Fibroblast of the conjunctiva (primary cell): ENCODE results near the gene COPG2.
"Not testable (repeated sequence)": the region's sequence is repeated elsewhere in the genome, so short reads cannot be mapped to it uniquely, and the experiment has no call there.

Experiments
- DNase-seq: peaks from one replicate; pipeline ENCODE4 v3.0.0-alpha.2; 2010; ENCODE audit warnings: low read depth

COPG2 gene

DNA sequence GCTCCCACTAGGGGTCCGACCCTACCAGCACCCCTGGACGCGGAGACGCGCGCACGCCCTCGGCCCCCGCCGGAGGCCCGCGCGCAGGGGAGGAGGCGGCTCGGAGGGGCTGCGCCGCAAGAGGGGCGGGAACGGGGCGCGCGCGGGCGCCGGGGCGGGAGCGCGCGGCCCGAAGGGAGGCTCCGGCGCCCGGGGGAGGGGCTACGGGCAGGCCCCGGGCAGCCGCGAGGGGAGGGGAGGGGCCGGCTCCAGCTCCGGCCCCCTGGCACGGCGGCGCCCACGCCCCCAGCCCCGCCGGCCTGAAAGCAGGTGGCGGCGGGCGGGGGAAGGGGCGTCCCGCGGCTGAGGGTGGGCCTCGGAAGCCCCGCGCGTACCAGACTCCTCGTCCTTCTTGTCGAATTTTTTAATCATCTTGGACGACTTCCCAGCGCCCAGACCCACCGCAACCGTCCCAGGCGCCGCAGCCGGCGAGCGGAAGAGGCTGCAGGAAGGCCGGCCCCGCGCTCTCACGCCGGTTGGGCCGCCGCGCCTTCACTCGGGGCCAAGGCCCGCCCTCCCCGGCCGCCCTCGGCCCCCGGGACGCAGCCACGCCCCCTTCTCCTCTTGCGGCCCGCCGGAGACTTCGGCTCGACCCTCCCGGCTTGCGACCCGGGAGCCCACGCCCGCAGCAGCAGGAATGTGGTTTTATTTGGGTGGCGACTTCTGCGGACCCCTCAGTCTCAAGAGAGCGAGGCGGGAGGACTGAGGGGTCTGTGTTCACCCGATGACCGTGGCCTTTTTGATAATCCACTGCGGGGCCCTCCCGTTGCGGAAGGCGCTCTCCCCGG is at the start of gene COPG2:
Gene COPG2 (minus strand): TSS at position 491 of the 827 bp plus-strand sequence. CDS start 80 bp downstream, at position 411.
- peak; percentile 55 for DNase-seq

GRCh38 chr7:130712416-130712815 is 43.9 kb upstream of the COPG2 start:
- DNase-seq, result no peak

DNA sequence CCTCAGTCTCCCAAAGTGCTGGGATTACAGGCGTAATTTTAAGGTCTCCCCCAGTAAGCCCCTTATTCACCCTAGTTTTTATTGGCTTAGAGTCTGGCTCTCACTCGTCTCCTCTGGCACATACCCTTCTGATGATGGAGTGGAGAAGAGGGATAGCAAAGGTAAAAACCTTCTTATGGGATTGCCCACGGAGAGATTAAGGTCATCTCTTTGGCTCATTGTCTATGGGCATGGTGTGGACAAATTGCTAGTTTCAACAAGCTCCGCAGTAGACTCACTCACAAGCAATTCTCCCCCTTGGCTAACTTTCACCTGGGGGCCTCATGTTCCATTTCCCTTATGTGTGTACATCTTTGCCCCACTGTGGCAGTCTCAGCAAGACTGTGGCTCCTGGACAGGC is 40.2 kb upstream of the COPG2 start:
- DNase-seq, result no peak

- no peak for DNase-seq
Observed at GRCh38 chr7:130708001-130708400, 39.5 kb upstream of the COPG2 start.

DNA sequence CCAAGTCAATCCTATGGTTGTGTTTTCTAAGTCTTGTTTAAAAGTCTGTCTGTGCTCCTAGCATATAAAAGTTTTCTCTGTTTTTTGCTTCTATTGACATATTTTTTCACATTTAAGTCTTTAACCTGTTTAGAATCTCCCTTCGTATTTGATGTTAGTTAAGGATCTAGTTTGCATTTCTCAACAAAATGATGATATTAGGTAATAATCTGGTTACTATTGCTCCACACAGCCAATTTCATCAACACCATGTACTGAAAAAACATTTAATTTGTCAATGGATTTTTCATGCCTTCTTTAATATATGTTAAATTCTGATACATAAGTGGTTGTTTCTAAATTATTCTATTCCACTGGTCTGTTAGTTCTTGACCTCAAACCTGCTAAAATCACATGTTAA is 35.3 kb upstream of the COPG2 start:
- DNase-seq, result no peak

- no peak for DNase-seq
Observed at GRCh38 chr7:130701650-130702049, 33.1 kb upstream of the COPG2 start.

DNA sequence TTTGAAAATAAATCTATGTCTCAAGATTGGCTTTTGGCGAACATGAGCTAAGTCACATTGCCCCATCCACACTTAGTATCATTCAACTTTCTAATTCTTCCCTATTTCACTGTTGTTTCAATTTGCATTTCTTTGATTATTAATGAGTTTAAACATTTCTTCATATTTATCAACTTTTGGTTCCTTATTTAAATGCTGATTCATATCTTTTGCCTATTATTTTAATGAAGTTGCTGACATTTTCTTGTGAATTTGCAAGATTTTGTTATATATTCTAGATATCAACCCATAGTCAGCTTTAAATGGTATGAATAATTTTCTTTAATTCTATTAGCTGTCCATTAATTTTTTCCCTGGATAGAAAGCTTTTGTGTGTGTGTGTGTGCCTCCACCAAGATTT is 32.2 kb upstream of the COPG2 start:
- DNase-seq, result no peak

- DNase-seq, result no peak
Observed at GRCh38 chr7:130699686-130700085, 31.1 kb upstream of the COPG2 start.

GRCh38 chr7:130697820-130698219 is 29.3 kb upstream of the COPG2 start:
- no peak for DNase-seq

- DNase-seq, result peak; percentile 28
Observed at GRCh38 chr7:130695840-130696239, 27.3 kb upstream of the COPG2 start.

GRCh38 chr7:130692396-130692795 is 23.8 kb upstream of the COPG2 start:
- not testable (repeated sequence) for DNase-seq

DNA sequence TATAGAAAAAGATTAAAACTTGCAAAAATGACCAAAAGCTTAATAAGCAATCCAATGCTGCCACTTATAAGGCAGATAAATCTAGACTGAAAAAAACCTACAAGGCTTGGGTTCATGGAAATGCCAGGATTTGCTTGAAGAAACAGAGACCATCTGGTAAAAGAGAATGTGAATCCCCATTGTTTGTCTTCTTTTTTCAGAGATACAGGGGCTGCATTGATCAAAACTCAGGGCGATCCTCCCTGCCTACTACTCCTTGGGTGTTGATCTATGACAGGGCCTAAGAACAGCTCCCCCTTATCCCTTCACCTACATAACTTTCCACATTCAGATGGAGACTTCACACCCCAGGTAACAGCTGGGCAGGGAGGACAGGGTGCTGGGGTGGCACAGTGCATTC is 21.1 kb upstream of the COPG2 start:
- no peak for DNase-seq

GRCh38 chr7:130683026-130683425 is 14.5 kb upstream of the COPG2 start:
- no peak for DNase-seq

DNA sequence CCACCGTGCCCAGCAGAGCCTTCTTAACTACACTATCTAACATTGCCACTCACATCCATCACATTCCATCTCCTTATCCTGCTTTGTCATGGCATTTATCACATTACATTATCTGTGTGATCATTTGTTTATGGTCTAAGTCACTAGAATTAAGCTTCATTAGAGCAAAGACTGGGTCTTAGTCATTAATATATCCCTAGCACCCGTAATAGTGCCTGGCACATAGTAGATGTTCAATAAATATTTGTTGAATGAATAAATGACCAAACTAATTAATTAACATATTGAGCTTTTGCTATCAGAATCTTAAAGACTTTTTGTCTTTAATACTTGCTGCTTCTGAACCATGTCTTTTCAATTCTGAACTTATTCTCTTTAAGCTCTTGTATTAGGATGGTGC is 5.9 kb upstream of the COPG2 start:
- no peak for DNase-seq

GRCh38 chr7:130673066-130673465 is 4.5 kb upstream of the COPG2 start:
- no peak for DNase-seq

DNA sequence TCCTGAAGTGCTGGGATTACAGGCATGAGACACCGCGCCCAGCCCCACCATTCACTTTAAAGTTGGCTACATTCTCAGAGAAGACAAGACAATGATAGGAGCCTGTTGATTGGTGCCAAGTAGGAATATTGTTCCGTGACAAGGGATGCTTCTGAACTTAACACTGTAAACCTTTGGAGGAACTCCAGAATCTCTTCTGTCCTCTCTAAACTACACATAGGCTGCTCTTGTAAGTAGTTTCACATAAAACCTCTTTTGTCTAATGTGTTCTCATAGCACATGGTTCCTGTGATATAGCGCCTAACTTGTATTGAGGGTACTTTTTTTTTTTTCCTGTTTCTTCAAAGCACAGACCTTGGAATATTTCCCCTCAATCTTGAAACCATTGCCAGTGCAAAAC is 3.6 kb upstream of the COPG2 start:
- DNase-seq, result no peak

DNA sequence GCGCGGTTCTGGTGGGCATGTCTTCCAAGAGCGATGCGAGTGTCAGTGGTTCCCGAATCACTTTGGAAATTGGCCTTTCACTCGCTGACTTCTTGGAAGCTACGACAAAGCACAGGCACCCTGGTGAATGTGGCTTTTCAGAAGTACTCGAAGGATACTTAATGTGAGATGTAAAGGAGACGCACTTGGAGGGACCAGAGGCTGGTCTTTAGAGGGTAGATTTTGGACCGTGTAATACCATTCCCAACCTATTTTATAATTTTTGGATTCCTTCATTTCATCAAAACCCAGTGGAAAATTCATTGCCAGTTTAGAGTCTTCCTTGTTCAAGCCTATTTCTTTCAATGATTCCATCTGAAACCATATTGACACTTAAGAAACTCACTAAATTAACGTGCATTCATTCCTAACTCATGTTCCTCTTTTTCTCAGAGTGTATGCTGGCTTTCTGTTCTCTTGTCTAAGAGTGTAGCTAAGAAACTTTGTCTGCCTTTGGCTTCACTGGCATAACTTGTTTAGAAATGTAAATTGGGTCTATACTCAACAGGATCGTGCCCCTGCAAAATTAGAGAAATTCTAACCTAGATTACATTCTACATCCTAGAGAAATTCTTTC is 645 bp upstream of the COPG2 start:
- DNase-seq, result no peak

DNA sequence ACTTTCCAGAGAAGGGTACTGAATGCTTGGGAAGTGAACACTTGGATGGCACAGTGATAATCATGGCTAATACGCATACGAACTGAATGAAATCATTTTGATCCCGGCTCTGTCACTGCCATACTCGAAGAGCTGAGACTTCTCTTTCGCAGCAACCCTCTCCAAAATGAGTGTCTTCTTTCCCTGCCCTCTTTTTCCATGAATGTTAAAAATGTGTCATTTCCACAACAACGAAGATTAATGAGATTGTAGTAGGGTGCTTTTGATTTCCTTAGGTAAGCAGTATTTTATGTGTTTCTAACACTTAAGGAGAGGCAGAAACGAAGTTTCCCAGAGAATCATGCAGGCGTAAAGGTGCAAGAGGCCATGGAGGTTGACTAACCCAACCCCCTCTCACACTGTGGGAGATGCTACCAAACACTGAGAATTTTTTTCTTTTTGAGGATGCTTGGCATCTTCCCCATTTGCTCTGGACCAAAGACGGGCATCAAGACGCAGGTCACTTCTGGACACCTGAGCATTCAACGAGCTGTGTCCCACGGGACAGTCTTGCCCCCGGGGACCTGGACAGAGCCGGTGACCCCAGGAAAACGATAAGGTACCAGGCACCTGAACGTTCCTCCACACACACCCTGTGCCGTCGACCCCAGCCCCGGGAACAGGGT is 823 bp downstream of the COPG2 start:
- no peak for DNase-seq

DNA sequence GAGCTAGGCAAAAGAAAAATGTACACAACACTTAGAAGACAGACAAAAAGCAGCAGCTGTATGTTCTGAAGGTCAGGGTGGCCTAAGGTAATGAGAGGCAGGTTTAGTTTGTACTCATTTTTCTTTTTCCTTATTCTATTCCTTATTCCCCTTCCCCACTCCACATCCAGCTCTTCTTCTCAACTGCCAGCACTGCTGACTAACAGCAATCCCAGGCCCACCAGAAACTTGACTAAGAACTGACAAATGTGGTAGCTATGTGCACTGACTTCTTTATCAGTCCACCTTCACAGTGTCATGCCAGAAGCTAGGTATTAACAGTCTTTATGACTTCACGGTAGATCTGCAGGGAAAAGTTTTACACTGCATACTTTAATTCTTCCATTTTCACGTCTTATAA is 6.1 kb downstream of the COPG2 start:
- DNase-seq, result no peak

DNA sequence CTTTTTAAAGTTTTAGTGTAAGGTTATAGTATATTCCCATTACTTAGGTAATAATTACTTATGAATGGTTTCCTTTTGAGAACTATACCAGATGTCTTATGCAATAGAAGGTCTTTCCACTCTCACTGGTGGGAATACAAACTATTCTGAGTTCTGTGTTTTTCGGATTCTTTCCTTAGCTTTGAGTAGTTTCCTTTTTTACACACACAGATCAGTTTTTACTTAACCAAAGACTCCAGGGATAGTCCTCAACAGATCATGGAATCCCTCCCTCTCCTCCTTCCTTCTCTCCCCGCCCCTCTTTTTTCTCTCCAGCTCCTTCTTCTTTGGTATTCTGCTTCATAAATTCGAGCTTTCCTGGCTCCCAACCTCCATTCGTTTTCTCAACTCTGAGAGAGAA is 13.3 kb downstream of the COPG2 start:
- no peak for DNase-seq

DNA sequence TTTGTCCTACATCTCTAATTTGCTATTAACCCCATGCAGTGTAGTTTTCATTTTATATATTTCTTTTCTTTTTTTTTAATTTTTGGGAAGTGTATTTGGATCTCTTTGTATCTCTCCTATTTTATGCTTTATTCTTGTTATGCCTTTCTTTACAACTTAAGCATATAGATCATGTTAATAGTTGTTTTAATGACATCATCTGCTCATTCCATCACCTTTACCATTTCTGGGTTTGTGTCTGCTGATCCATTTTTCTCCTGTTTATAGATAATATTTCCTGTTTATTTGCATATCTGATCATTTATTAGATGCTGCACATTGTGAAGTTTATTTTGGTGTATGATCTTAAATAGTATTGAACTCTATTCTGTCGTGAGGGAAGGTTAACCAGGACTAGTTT is 13.7 kb downstream of the COPG2 start:
- no peak for DNase-seq

DNA sequence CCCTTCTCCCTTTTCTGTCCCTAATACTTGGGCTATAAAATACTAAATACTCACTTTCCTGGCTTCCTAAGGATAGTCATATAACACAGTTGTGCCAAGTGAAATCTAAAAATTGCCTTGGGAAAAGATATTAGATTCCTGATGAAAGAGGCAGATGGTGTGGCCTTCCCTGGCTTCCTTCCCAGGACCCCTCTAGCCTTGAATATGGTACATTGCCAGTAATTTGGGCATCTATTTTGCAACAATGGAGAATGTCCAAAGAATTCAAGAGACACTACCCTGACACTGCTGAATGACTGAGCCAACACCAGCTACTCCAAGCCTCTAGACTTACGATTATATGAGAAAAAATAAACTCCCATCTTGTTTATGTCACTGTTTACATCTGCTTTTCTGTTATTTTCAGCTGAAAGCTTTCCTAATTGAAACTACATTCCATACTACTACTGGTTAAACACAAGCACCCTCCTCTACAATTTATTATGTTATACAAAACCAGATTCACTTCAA is 17.9 kb downstream of the COPG2 start:
- DNase-seq, result no peak
